ENCODE data around the gene ZMYND15. TPM values are rescaled to one million over a fixed set of nuclear protein-coding genes. Genes with fewer than 3 reads are reported as not detected.
A peak's percentile ranks its signal among the peaks of the same experiment; 100 is the strongest.

The ZMYND15 gene
- total and polyA plus RNA-seq, 2 of the 13 experiments (the other 11 are each of a cell fraction or from before 2014, with no cell fraction given): 0.24 to 2.7 TPM

GRCh38 chr17:4739122-4740024, at the start of gene ZMYND15, which contains the start of gene CXCL16 (continued):
- TF ChIP-seq ZNF280B (CRISPR knock-in tag; IDR thresholded peaks at IDR 0.05; ENCODE audit: borderline replicate concordance) (peak; percentile 55; the same call in 1 of the 2 replicates), KAT2B (IDR thresholded peaks at IDR 0.05; ENCODE audit: borderline replicate concordance, low read depth, low read length) (no peak), AGO1 (IDR thresholded peaks at IDR 0.05; ENCODE audit: low read depth, low read length, poor library complexity, severe bottlenecking) (peak; percentile 59), HNRNPK (IDR thresholded peaks at IDR 0.05; ENCODE audit: low read depth, low read length, poor library complexity, severe bottlenecking) (peak; percentile 55), U2AF2 (IDR thresholded peaks at IDR 0.05; ENCODE audit: low read depth, low read length) (no peak), ZNF354B (CRISPR knock-in tag; IDR thresholded peaks at IDR 0.05) (no peak), ZNF564 (CRISPR knock-in tag; IDR thresholded peaks at IDR 0.05) (no peak; the same call in 1 of the 2 replicates), ZFP82 (CRISPR knock-in tag; IDR thresholded peaks at IDR 0.05; ENCODE audit: borderline replicate concordance) (no peak), ZNF891 (CRISPR knock-in tag; IDR thresholded peaks at IDR 0.05) (peak; percentile 50; the same call in 1 of the 2 replicates), PCBP2 (optimal IDR thresholded peaks at IDR 0.05; ENCODE audit: low read depth, low read length, poor library complexity, severe bottlenecking) (no peak), ARNTL (CRISPR knock-in tag; IDR thresholded peaks at IDR 0.05) (no peak; the same call in 1 of the 2 replicates), ZEB1 (IDR thresholded peaks at IDR 0.05; ENCODE audit: insufficient replicate concordance, low read depth) (peak; percentile 23), KAT7 (CRISPR knock-in tag; IDR thresholded peaks at IDR 0.05; ENCODE audit: borderline replicate concordance) (peak; percentile 42; the same call in 1 of the 2 replicates), ATF7-NPFF (CRISPR knock-in tag; IDR thresholded peaks at IDR 0.05; ENCODE audit: low read depth) (peak; percentile 25; the same call in 1 of the 2 replicates), RBM39 (IDR thresholded peaks at IDR 0.05; ENCODE audit: low read depth, low read length, poor library complexity, severe bottlenecking) (no peak), LCORL (IDR thresholded peaks at IDR 0.05) (no peak), LCORL (CRISPR knock-in tag; IDR thresholded peaks at IDR 0.05) (peak; percentile 83), EED (CRISPR knock-in tag; IDR thresholded peaks at IDR 0.05) (no peak), ZNF20 (CRISPR knock-in tag; IDR thresholded peaks at IDR 0.05) (no peak; the same call in 1 of the 2 replicates), ZSCAN12 (CRISPR knock-in tag; IDR thresholded peaks at IDR 0.05) (no peak), ZNF383 (CRISPR knock-in tag; IDR thresholded peaks at IDR 0.05; ENCODE audit: borderline replicate concordance) (peak; percentile 67; the same call in 1 of the 2 replicates)
- TF ChIP-seq, protein P1, sequence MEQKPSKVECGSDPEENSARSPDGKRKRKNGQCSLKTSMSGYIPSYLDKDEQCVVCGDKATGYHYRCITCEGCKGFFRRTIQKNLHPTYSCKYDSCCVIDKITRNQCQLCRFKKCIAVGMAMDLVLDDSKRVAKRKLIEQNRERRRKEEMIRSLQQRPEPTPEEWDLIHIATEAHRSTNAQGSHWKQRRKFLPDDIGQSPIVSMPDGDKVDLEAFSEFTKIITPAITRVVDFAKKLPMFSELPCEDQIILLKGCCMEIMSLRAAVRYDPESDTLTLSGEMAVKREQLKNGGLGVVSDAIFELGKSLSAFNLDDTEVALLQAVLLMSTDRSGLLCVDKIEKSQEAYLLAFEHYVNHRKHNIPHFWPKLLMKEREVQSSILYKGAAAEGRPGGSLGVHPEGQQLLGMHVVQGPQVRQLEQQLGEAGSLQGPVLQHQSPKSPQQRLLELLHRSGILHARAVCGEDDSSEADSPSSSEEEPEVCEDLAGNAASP (CRISPR knock-in tag; IDR thresholded peaks at IDR 0.05; ENCODE audit: borderline replicate concordance): 0 out of 2 replicates have a peak, but pooled peaks have one; percentile 11
- TF ChIP-seq, protein P2, sequence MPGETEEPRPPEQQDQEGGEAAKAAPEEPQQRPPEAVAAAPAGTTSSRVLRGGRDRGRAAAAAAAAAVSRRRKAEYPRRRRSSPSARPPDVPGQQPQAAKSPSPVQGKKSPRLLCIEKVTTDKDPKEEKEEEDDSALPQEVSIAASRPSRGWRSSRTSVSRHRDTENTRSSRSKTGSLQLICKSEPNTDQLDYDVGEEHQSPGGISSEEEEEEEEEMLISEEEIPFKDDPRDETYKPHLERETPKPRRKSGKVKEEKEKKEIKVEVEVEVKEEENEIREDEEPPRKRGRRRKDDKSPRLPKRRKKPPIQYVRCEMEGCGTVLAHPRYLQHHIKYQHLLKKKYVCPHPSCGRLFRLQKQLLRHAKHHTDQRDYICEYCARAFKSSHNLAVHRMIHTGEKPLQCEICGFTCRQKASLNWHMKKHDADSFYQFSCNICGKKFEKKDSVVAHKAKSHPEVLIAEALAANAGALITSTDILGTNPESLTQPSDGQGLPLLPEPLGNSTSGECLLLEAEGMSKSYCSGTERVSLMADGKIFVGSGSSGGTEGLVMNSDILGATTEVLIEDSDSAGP (CRISPR knock-in tag; IDR thresholded peaks at IDR 0.05; ENCODE audit: borderline replicate concordance): peak; percentile 68; the same call in 1 of the 2 replicates
